SW 1271 (cell line): ENCODE measurements around the gene SGPL1.

Experiments used
- DNase-seq, 2 experiments: peaks; one replicate each; lab custom pipeline; 2025; lab: John Stamatoyannopoulos, UW

Gene SGPL1

DNA sequence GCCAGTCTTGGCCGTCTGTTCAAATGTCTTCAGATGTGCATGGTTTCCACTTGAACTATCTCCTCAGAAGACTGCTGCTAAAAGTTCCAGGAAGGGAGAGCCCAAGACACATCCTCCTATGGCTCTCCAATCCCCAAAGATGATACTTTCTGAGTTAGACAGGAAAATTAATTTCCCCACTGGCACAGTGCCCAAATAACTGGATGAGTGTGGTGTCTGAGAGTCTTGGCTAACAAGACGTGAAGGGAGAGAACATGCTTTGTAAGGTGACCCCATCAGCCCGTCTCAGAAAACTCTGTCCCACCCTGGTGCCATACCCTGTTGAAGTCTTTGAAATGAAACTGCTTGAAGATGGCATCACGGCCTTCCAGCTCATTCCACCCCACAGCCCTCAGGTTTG is 69.7 kb downstream of the SGPL1 start:
- no peak for DNase-seq

DNA sequence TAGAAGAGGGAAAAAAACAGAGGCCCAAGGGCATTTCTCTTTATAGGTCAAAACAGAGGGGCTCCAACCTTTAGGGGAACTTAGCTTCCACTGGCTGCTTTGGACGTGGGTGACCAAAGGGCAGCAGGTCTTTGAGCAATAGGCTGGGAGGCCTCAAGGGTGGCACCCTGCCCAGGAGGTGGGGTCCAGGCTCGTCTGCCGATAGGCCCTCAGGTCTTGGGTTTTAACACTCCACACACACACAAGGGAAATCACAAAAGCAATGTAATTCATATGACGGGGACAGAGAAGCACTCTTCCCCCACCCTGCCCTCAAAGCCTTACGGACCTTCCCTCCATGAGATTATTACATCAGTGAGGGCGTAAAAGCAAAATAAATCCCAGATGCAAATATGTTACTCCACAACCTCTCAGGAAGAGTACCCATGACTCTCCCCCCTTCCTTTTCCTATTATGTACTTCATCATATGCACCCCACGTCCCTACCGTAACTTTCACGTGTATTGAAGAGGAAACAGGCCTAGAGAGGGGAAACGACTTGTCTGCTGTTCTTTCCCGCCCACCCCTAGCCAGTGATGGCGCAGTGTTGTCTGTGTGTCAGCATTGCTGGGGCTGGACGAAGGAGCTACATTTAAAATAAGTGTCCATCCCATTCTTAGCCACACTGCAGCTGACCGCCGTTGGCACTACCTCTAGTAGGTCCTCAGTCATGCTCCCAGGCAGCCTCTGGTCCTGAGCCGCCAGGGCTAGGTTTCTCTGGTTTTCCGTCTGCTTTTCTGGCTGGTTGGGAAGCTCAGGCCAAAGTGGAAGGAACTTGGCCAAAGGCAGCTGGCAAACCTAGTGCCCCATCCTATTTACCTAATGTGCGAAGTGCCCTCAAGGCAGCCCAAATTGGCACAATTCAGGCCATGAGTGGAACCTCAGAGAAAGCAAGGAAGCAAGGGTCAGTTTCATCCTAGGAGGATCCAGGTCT is 70.5 kb downstream of the SGPL1 start:
- DNase-seq, result no peak

DNA sequence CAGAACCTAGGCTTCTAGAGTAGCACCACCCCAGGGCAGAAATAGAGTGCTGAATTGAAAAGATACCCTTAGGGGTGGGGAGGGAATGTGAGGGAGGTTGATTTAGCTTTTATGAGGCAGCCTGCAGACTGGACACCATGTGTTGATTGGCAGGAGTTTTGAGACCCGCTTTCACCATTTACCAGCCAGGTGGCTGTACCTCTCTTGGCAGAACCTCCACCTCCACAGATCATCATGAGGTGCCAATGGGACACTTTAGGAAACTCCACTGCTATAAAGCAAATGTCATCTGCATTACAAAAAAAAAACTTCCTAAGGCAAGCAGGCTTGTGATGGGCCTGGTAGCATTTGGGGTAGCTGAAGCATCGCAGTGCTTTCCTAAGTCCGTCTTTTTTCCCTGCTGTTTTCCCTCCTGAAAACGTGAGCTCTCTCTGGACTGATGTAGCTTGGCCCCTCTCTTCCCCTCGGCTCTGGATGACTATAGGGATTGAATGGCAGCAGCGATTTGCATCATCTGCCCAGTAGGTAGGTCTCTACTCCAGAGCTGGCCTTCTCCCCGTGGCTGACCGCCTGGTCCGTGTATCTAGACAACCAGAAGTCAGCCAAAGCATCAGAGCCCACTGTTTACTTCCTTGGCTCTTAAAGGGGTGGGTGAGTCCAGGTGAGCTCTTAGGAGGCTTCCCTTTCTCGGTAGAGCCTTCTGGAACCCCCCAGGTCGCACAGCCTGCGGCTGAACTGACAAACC is 71.3 kb downstream of the SGPL1 start:
- DNase-seq, result no peak

DNA sequence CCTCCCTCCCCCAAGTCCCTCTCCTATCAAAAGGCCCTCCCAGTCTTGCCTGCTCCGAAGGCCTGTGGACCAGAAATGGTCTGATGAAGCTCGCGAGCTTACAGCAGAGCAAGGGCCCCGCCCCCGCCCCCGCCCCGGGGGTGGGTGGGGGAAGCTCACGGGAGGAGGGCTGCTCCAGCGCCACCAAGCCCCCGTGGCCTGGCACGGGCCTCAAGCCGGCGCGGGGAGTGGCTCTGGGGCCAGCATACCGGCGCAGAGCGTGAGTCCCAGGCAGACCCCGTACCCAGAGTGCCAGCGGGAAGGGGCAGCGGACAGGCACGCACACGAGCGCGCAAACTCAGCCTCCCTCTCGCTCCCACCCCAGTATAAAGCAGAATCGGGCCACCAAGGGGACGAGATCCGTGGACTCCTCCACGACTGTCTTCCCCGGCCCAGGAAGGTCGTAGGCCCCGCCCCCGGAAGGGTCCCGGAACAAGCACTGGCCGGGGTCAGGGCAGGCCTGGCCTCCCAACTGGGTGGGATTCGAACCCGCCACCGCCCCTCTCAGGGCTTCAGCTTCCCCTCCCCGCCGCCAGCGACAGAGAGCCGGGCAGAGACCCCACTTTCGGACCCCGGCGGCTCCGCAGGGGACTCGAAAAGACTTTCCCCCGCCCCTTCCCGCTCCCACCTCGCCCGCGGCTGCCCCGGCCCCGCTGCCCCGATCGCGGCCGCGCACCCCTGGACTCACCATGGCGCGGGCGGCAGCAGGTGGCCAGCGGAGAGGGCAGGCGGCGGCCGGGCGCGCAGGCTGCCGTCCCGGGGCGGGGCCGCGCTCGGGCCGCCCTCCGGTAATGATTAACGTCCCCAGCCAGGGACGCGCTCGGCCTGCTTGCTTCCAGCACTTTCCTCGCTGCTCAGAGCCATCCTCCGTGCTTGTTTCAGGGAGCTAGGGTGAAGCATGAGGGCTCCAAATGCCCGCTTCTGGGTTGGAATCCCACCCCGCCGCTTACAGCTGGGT is 72.4 kb downstream of the SGPL1 start, which contains the start of gene PCBD1:
Gene PCBD1 (minus strand): TSS at position 762 of the 997 bp plus-strand sequence. CDS start 32 bp downstream, at position 730.
- peak; percentile 39 to 48 for DNase-seq

DNA sequence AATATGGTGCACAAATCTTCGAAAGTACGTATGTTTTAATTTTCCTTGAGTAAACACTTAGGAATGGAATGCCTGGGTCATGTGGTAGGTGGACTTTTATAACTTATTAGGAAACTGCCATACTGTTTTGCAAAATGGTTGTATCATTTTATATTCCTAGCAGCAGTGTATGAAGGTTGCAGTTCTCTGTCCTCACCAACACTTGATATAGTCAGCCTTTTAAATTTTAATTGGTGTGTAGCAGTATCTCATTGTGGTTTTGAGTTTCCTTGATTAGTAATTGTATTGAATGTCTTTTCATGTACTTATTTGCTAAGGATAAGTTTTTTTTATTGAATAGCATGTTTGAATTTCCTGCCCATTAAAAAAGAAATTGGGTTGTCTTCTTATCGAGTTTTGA is 73.5 kb downstream of the SGPL1 start:
- DNase-seq, result no peak

DNA sequence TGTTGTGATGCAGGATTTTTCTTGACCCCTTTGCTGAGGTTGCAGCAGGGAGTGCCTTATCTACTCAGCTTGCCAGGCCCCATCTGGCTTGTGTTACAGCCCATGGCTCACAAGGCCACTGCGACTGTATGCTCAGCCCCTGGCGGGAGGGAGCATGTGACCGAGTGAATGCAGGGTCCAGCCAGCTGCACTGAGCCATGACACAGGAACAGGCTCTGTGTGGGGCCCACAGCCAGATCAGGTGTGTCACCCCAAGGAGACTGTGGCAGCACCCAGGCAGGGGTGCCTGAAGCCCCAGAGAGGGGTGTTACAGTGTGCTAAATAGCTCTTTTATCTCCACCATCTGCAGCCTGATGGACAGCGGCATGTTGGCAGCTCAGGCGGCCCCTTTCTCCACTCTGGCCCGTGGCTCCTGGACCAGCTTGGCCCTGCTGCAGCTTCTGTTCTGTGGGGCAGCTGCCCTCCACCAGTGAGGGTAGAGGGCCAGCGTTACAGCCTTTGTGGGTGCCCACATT is 75.2 kb downstream of the SGPL1 start:
- no peak for DNase-seq

DNA sequence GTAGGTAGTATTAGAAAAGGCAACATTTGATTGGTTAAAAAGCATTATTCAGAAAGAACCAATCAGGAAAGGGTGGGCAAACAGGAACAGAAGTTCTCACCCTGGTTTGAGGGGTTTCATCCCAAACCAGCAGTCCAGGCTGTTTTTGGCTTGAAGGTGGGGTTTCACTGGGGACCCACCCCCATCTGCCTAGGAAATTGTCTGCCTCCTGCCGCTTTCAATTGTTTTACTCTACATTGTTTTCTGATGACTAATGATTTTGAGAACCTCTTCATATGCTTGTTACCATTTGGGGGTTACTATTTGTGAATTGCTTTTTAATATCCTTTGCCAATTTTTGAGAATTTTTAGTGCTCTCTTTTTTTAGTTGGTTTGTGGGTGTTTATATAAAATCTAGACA is 75.9 kb downstream of the SGPL1 start:
- no peak for DNase-seq

DNA sequence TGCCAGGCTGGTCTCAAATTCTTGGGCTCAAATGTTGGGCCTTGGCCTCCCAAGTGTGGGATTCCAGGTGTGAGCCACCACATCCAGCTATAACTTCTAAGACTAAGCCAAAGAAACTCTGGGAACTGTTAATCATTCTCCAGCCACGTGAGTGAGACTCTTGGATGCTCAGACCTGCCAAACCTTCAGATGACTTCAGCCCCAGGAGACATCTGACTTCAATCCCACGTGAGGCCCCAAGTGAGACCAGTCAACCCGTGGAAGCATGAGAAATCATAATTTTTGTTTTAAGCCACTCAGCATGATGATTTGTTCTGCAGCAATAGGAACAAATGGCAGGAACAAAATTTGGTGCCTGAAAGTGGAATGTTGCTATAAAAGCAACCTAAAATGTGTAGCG is 76.9 kb downstream of the SGPL1 start:
- no peak for DNase-seq

DNA sequence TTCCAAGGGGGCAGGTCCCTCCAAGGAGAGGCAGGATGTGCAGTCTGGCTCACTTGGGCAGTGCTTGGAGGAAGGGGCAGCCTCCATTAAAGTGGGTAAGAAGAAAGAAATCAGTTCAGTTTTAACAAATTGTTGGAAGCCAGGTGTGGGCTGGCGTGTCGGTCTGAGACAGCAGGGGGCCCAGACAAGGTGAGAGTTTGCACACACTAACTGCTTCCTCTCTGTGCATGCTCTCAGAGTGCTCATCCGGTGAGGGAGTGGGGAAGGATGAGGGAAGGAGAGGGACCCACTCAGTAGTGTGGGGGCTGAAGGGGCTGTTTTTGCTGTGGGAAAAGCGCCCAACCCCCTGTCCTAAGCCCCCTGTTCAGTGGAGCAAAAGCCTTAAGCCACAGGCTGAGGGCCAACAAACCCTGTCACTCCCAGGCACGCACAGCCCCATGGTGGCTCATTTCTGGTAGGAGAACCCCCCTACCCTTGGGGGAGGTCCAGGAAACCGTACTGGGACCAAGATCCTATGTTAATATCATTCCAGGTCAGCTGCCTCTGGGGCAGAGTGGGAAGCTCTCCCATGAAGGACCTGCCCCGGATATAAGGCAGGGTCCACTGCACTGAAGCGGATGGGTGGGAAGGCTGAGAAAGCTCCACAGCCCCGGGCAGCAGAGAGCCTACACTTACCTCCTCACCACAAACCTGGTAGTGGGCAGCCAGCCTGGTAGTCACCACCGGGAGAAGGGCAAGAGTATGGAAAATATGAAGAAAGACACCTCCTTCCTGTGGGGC is 77.7 kb downstream of the SGPL1 start:
- no peak for DNase-seq

DNA sequence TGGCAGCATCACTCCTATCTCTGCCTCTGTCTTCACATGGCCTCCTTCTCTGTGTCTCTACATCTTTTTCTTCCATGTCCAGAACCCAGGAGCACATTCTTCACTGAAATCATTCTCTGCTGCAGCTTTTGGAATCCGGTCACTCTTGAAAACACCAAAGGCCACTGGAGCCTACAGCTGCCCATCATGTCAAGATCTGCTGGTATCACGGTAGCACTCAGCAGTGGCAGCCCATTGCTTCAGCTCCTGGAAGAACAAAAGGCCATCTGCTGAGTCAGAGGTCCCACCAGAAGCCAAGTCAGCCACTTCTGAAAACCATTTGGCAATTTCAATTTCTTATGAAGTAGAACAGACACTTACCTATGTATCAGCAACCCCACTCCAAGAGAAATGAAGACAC is 78.7 kb downstream of the SGPL1 start:
- DNase-seq, result no peak

DNA sequence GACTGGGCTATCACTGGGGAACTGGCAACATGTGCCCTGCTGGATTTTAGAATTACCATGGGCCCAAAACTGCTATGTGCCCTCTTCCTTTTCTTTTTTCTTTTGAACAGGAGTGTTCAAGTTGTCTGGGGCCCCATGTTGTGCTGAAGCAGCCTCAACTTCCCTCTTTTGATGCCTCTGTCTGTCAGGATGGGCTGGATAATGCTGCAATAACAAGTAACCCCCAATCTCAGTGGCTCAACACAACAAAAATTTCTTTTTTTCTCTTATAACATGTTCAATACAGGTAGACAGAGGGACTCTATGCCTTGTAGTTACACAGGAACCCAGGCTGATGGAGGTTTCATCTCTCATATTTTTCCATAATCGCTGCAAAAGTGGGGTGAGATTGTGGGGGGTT is 80.8 kb downstream of the SGPL1 start:
- DNase-seq, result no peak

DNA sequence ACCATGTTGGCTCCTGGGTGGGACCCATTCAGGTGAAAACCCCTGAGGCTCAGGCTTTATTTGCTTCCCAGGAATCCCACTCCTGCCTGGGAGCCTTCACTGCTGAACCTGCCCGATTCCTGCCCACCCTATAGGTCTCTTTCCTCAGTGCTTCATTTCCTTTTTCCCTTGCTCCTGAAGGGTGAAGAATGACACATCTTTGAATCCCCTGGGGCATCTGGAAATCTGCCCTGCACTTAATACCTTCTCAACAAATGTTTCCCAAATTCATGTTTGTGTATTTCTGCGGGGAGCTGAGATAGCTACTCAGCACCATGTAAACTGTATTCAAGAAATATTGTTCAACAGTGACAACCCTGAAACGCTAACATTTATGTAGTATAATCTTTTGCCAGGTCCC is 82.9 kb downstream of the SGPL1 start:
- DNase-seq, result no peak

DNA sequence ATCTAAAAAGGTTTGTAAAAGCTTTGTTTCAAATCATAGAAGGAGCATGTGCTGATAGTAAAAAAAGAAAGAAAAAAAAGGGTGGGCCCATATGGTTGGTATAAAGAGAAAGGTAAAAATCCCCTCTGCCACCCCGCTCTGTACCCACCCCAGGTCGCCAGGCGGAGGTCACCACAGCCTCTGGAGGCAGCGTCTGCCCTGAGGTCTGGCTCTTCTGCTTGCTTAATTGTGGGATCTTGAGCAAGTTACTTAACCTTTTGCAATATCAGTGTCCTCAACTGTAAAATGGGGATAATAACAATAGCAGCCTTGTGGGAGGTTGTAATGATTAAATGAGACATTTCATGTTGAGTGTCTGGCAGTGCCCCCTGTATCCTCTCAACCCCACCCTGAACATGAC is 83.3 kb downstream of the SGPL1 start:
- DNase-seq, result no peak

DNA sequence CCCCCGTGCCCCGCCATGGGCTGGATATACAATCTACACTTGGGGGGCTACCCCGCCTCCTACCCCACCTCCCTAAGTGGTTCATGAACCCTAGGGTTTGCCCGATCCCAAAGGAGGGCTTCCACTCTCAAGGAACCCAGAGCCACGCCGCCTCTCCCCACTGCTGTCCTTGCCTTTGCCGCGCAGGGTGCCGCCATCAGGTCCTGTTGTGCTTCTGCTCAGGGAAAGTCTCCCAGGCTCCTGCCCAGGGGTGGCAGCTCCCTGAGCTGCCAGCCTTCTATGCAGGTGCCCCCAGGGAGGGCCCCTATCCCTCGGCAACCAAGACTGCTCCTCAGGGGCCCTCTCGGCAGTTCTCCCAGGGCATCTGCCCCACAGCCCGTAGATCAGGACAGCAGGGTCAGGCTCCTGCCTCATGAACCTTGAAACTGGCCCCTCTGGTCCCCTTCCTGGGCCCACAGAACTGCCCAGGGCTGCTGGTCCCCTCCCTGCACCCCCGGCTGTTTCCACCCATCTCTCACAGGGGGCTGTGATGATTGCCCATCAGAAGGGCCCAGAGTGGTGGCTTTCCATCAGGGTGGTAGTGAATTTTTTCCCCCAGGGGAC is 85.6 kb downstream of the SGPL1 start:
- DNase-seq, result no peak

DNA sequence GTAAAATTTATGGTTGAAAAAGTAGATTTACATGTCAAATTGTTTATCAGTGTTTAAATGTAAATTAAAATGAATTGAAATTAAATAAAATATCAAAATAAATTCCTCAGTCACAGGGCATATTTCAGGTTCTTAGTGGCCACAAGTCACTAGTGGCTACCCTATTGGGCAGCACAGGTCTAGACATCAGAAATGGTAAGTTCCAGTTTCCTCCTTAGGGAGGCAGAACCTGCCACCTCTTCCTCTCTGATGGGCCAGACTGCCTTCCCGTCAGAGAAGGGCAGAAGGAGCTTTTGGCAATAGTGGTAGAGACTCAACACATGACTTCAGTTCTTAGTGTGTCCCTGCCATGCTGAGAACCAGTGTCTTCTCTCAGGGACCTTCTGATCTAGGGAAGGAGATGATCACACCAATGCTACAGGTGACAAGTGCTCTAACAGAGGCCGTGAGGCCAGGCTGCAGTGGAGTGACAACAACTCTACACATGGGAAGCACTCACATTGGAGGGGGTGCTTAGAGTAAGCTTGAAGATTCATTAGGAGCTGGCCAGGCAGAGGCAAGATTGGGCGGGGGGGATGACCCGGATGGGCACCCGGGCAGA is 87.0 kb downstream of the SGPL1 start:
- no peak for DNase-seq

DNA sequence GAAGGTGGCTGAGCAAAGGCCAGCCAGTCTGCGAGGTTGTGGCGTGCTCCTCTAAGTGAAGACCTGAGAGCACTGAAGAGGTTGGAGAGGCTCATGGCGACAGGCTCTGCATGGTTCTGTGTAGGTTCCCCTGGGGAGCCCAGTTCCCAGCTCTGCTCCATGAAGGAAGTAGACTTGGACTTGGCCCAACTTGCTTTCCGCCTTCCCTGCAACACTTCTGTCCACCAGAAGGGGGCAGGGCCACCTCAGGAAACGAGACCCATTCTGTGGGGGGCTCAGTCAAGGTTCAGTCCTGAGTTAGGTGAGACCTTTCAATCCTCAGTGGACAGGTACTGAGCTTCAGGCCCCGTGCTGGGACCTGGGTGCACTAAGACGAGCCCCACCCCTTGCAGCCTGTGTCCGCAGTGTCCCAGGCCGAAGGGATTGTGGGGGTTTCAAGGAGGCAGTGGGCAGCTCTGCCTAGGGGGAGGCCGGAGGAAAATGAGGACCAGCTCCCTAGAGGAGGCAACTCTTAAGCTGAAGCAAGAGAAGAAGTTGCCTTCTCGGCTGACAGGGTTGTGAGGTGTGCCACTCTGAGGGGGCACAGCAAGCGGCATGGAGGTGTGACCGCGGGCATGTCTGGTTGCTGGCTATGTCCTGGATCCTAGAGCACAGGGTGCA is 87.6 kb downstream of the SGPL1 start:
- DNase-seq, result peak in 1 of 2 experiments; percentile 22

DNA sequence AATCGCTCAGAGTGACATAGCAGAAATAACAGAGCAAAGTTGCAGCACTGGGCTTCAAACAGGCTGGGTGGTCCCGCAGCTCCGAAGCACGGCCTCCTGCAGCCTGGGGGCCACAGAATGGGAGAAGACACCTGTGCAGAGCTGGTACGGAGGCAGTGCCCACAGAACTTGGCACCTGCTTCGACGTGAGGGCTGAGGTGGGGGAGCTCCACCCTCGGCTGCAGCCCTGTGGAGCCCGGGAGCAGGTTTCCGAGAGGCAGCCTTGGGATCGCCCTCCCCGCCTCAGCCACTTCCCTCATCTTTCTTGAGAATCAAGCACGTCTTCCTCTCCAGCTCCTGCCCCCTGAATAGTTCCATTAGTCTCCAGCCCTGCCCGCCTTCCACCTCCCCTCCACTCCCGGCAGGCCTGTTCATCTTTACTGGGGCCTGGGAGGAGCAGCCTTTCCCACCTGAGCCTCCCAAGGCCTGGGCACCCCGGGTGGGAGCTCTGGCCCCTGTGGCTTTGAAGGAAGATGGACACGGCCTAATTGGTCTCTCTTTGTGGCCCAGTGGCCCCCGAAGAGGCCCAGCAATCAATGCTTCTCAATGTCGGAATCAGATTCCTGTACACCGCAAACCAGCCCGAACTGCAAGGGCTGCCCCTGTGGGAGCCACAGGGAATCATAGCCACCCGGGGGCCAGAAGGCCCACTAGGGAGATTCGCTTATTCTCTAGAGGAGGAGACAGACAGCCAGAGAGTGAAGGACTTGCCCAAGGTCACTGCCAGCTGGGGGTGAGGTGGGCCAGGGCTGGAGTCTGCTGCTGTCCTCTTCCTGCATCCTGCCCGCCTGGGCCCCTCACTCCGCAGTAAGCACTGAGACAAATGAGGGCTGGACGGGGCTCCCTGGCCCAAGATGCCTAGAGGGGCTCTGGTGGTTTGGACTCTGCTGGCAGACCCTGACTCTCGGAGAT is 89.6 kb downstream of the SGPL1 start:
- DNase-seq, result no peak
